Fibroblast of pulmonary artery (primary cell): Measurements from ENCODE around the gene USP24.

Experiments used
- DNase-seq: peaks from one replicate; pipeline ENCODE4 v3.0.0-alpha.2; 2010; ENCODE audit warnings: low read depth
- H3K4me3 ChIP-seq: replicated peaks from 2 replicates; pipeline ENCODE4 v1.5.1; 2011; ENCODE audit warnings: low read depth, mild to moderate bottlenecking, control low read depth, low read length, moderate library complexity
- TF ChIP-seq, protein P1 (sequence below): IDR thresholded peaks from 2 replicates; pipeline ENCODE4 v1.5.1; 2011; ENCODE audit warnings: mild to moderate bottlenecking, control low read depth, low read length, inconsistent platforms; ENCODE audit errors: missing control alignments

The USP24 gene

DNA sequence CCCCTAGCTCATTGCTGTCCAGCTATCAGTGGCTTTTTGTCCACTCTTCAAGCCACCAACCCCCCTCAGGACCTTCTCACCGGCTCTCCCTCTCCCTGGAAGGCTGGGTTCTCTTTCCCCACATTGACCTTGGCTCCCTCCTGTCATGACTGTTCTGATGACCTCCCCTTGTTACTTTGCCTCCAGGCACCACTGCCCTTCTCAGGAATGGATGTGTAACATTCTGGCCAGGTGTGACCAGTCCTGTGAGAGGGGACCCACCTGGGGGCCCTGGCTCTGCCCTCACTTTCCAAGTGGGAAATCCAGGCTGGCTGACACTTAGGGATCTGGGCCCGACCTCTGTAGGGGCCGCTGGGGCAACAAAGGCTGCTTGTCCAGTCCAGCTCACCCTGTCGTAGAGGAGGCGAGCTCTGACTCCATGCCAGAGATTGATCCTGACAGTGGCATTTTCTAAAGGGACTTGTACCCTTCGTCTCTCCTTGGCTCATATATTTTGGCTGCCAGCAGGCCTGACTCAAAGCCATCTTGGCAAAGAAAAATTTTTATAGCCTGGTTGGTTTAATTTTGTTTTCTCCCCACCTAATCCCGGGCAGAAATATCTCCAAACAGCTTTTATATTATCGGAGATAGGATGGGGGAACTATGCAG lies 37.9 kb upstream of the USP24 start:
- TF ChIP-seq, protein P1, sequence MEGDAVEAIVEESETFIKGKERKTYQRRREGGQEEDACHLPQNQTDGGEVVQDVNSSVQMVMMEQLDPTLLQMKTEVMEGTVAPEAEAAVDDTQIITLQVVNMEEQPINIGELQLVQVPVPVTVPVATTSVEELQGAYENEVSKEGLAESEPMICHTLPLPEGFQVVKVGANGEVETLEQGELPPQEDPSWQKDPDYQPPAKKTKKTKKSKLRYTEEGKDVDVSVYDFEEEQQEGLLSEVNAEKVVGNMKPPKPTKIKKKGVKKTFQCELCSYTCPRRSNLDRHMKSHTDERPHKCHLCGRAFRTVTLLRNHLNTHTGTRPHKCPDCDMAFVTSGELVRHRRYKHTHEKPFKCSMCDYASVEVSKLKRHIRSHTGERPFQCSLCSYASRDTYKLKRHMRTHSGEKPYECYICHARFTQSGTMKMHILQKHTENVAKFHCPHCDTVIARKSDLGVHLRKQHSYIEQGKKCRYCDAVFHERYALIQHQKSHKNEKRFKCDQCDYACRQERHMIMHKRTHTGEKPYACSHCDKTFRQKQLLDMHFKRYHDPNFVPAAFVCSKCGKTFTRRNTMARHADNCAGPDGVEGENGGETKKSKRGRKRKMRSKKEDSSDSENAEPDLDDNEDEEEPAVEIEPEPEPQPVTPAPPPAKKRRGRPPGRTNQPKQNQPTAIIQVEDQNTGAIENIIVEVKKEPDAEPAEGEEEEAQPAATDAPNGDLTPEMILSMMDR = no peak
- DNase-seq = no peak
- H3K4me3 ChIP-seq = no peak overlapping the region

DNA sequence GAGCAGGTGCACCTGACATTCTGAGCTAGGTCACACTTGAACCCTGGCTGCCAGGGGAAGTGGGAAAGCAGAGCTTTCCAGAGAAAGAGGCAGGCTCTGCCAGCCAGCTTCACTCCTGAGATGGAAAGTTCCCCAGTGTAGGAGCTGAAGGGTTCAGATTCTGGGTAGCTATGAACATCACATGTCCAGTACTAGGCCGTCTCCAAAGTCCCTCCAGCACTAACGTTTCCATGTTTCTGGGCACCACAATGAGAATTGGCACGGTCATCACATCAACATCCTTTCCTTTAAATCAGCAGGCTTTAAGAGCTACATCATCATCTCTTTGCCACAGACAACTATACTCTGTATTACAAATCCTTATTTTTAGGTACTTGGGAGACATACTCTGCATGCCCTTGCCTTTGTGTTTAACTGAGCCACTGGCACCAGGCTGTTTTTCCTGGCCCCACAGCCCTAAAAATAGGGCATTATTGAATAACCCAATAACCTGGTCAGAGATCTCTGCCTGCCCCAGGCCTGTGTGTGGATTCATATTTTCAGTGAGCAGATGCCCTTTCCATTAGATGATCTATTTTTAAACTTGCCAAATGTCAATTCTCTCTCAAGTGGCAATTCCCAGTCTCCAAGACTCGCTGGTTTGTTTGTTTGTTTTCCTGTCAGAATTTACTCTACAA lies 35.4 kb upstream of the USP24 start:
- H3K4me3 ChIP-seq = no peak overlapping the region
- TF ChIP-seq, protein P1 = no peak
- DNase-seq = no peak

DNA sequence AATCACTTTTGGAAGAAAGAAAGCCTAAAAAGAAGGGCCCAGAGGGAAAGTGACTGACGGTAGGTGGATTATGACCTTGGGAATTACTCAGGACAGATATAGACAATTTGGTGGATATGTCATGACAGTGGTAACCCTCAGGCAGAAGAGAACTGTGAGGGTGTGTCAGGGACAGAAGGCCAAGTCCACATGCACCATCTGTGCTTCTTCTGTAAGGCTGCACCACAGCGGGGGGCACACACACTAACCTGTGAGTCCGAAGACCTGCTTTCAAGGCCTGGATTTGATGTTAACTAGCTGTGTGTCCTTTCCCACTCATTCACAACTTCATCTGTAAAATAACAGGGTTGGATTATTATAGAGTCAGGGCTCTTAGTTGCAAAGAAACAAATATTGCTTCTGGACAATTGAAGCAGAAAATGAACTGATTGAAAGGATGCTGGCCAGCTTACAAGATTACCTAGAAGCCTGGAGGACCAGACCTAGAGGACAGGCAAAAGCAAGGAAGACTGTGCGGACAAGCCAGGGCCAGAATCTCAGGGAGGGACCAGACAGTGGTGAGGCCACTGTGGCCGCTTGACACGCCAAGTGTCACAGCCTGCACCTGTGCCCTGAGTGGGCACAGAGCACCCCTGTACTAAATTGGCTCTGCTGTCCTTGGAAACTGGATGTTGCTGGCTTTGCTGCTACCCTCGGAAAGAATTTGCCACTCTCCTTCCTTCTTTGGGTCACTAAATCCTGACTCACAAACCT lies 34.7 kb upstream of the USP24 start:
- H3K4me3 ChIP-seq = no peak overlapping the region
- DNase-seq = no peak
- TF ChIP-seq, protein P1 = no peak

DNA sequence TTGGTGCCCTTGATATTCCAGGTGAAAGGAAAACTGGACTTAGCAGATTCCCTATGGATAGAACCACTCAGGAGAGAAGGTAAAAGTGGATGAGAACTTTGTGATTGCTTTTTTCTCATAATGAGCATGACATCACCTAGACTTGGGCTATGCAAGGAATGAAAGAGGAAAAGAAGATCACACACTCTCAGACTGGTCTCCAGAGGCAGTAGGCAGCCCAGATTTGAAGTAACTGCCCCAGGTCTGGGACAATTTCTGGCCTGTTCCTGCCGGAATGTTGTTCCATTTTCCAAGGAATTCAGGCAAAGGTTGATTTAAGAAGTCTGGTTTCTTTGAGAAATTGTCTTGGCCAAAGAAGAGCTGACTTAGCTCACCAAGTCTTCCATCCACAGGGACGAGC lies 31.7 kb upstream of the USP24 start:
- TF ChIP-seq, protein P1 = no peak
- H3K4me3 ChIP-seq = no peak overlapping the region
- DNase-seq = no peak

DNA sequence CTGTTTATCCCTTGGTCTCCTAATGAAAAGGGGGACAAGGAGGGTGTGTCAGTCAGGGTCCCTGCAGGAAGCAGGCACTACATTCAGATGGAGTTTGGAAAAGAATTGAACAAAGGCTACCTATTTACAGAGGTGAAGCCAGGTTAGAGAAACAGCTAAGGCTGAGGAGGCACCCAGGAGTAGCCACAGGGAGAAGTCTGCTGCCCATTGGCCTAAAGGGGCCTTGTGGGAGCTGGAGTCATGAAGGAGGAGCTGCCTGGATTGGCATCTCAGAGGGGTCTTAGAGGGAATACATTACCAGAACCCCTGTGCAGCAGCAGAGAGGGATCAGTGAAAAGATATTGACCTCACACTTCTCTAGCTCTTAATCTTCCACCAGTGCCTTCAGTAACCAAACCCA lies 31.2 kb upstream of the USP24 start:
- DNase-seq = no peak
- no peak overlapping the region for H3K4me3 ChIP-seq
- TF ChIP-seq, protein P1 = no peak

DNA sequence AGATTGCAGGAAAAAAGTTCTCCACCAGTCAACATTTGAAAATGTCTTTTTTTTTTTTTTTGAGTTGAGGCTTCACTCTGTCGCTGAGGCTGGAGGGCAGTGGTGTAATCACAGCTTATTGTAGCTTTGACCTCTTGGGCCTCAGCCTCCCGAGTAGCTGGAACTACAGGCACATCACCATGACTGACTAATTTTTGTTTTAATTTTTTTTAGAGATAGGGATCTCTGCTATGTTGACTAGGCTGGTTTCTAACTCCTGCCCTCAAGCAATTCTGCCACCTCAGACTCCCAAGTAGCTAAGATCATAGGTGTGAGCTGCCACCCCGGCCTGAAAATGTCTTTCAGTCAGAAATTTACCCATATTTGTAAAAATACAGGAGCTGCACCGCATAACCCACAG lies 30.6 kb upstream of the USP24 start:
- H3K4me3 ChIP-seq = no peak overlapping the region
- DNase-seq = no peak
- TF ChIP-seq, protein P1 = no peak
